Neuronal stem cell (in vitro differentiated cells): ENCODE results near the gene CNPY1.
A peak's percentile ranks its signal among the peaks of the same experiment; 100 is the strongest.
"Not testable (repeated sequence)": the region's sequence is repeated elsewhere in the genome, so short reads cannot be mapped to it uniquely, and the experiment has no call there.

ENCODE experiments used
- DNase-seq: peaks from one replicate; pipeline ENCODE4 v3.0.0-alpha.2; 2013; ENCODE audit warnings: low spot score
- H2AFZ ChIP-seq: one replicate; pipeline ENCODE4 v1.6.1; 2013; ENCODE audit warnings: mild to moderate bottlenecking, low read length, inconsistent platforms
- H2AK5ac ChIP-seq: 2 replicates; pipeline ENCODE4 v1.6.1; 2013; ENCODE audit warnings: low read depth, mild to moderate bottlenecking, inconsistent platforms, low read length, moderate library complexity, mixed read lengths
- H2BK120ac ChIP-seq: 2 replicates; pipeline ENCODE4 v1.6.1; 2013; ENCODE audit warnings: low read depth, mild to moderate bottlenecking, inconsistent platforms, low read length, moderate library complexity, mixed read lengths
- H2BK12ac ChIP-seq: one replicate; pipeline ENCODE4 v1.6.1; 2013; ENCODE audit warnings: low read length, inconsistent platforms
- H2BK15ac ChIP-seq: 2 replicates; pipeline ENCODE4 v1.6.1; 2013; ENCODE audit warnings: mild to moderate bottlenecking, low read length, inconsistent platforms, mixed read lengths
- H2BK5ac ChIP-seq: one replicate; pipeline ENCODE4 v1.6.1; 2013; ENCODE audit warnings: inconsistent platforms, mild to moderate bottlenecking, low read length, moderate library complexity
- H3K14ac ChIP-seq: one replicate; pipeline ENCODE4 v1.6.1; 2013; ENCODE audit warnings: low read length, inconsistent platforms
- H3K18ac ChIP-seq: 2 replicates; pipeline ENCODE4 v1.6.1; 2013; ENCODE audit warnings: low read length, inconsistent platforms
- H3K23ac ChIP-seq: 2 replicates; pipeline ENCODE4 v1.6.1; 2013; ENCODE audit warnings: low read depth, mild to moderate bottlenecking, mixed read lengths, low read length, inconsistent platforms; ENCODE audit not compliant: poor library complexity
- H3K27ac ChIP-seq: replicated peaks from 3 replicates; pipeline ENCODE4 v1.5.1; 2013; ENCODE audit warnings: low read length, inconsistent platforms
- H3K27me3 ChIP-seq, 3 experiments: 2 replicates each; pipeline ENCODE4 v1.6.1; 2013; ENCODE audit warnings: low read length in 3 of 3, mild to moderate bottlenecking in 2 of 3, inconsistent platforms in 1 of 3, low read depth in 1 of 3, mixed read lengths in 1 of 3, moderate library complexity in 1 of 3; ENCODE audit not compliant: control insufficient read depth in 3 of 3, insufficient read depth in 3 of 3
- H3K36me3 ChIP-seq, 2 donors: replicated peaks in 1 of 2; 2 replicates each; pipeline ENCODE4 v1.6.1; 2013; ENCODE audit warnings: low read length in 2 of 2; ENCODE audit not compliant: control insufficient read depth in 2 of 2, insufficient read depth in 2 of 2
- H3K4ac ChIP-seq: 2 replicates; pipeline ENCODE4 v1.6.1; 2013; ENCODE audit warnings: inconsistent platforms, mild to moderate bottlenecking, low read length, moderate library complexity
- H3K4me1 ChIP-seq, 2 donors: 1 replicate in 1 of 2; 2 replicates in 1 of 2; pipeline ENCODE4 v1.6.1; 2013; ENCODE audit warnings: low read length in 2 of 2, low read depth in 1 of 2; ENCODE audit not compliant: control insufficient read depth in 2 of 2, insufficient read depth in 1 of 2
- H3K4me2 ChIP-seq: one replicate; pipeline ENCODE4 v1.6.1; 2013; ENCODE audit warnings: mild to moderate bottlenecking, low read length, inconsistent platforms; ENCODE audit not compliant: insufficient read depth, poor library complexity, severe bottlenecking
- H3K4me3 ChIP-seq, 2 donors: 2 replicates each; pipeline ENCODE4 v1.5.1; 2013; ENCODE audit warnings: low read length in 2 of 2, mild to moderate bottlenecking in 2 of 2, inconsistent platforms in 1 of 2, moderate library complexity in 1 of 2
- H3K79me1 ChIP-seq: one replicate; pipeline ENCODE4 v1.6.1; 2013; ENCODE audit warnings: low read depth, mild to moderate bottlenecking, inconsistent platforms, low read length, moderate library complexity
- H3K9ac ChIP-seq: one replicate; pipeline ENCODE4 v1.6.1; 2013; ENCODE audit warnings: mild to moderate bottlenecking, low read depth, low read length, inconsistent platforms; ENCODE audit not compliant: poor library complexity
- H3K9me3 ChIP-seq, 2 donors: replicated peaks in 1 of 2; 2 replicates each; pipeline versions ENCODE3 to v1.6.1; 2013; ENCODE audit warnings: low read length in 2 of 2, mild to moderate bottlenecking in 2 of 2, inconsistent platforms in 1 of 2, low read depth in 1 of 2, mixed read lengths in 1 of 2, moderate library complexity in 1 of 2; ENCODE audit not compliant: control insufficient read depth in 2 of 2, insufficient read depth in 1 of 2
- H4K8ac ChIP-seq: one replicate; pipeline ENCODE4 v1.6.1; 2013; ENCODE audit warnings: low read depth, mild to moderate bottlenecking, inconsistent platforms, low read length, moderate library complexity
- H4K91ac ChIP-seq: one replicate; pipeline ENCODE4 v1.6.1; 2013; ENCODE audit warnings: low read length, low read depth, mild to moderate bottlenecking, inconsistent platforms; ENCODE audit not compliant: poor library complexity
- WGBS, 2 donors: extraction: QIAGEN DNeasy Blood & Tissue Kit; methylation state at CpG; one replicate each; pipeline ENCODE4 v1.1.7; 2013; ENCODE audit warnings: missing lambda C conversion rate in 2 of 2, mixed read lengths in 1 of 2; ENCODE audit not compliant: insufficient read length in 2 of 2, insufficient replicate concordance in 1 of 2; ENCODE audit errors: extremely low coverage in 2 of 2; 5-methylcytosine and 5-hydroxymethylcytosine counted together

Gene CNPY1

GRCh38 chr7:155520114-155520513 is 26.2 kb downstream of the CNPY1 start:
- H3K27ac ChIP-seq = no peak overlapping the region
- H4K8ac ChIP-seq = no peak overlapping the region
- H3K4ac ChIP-seq = no peak overlapping the region
- no peaks in the 10 kb centered on the region for H3K79me1 ChIP-seq
- peaks cover 0 to 16% of the 10 kb centered on the region in 2 donors for H3K36me3 ChIP-seq
- peaks cover 0 to 12% of the 10 kb centered on the region in 2 donors for H3K4me1 ChIP-seq
- no peak overlapping the region for H2BK12ac ChIP-seq
- no peak overlapping the region for H2BK15ac ChIP-seq
- H3K4me2 ChIP-seq = no peak overlapping the region
- no peak overlapping the region for H2AFZ ChIP-seq
- no CpG with 5 or more reads among the region's 7 CpGs for WGBS, 2 donors
- H3K27me3 ChIP-seq = peaks cover 0 to 34% (median 2%) of the 10 kb centered on the region in 3 experiments
- no peak overlapping the region for H2AK5ac ChIP-seq
- no peak overlapping the region for H2BK5ac ChIP-seq
- H3K23ac ChIP-seq = no peak overlapping the region
- H3K9me3 ChIP-seq = peaks cover 0 to 19% of the 10 kb centered on the region in 2 donors
- H3K4me3 ChIP-seq = no peak overlapping the region
- no peak overlapping the region for H3K14ac ChIP-seq
- no peak for DNase-seq
- no peak overlapping the region for H2BK120ac ChIP-seq
- H4K91ac ChIP-seq = no peak overlapping the region
- H3K18ac ChIP-seq = no peak overlapping the region
- no peak overlapping the region for H3K9ac ChIP-seq

- not testable (repeated sequence) for H3K18ac ChIP-seq, H3K23ac ChIP-seq, H2BK120ac ChIP-seq, DNase-seq, H2BK12ac ChIP-seq, H2BK15ac ChIP-seq, H3K4me3 ChIP-seq, H3K4ac ChIP-seq, H3K79me1 ChIP-seq, H3K14ac ChIP-seq, H3K9ac ChIP-seq, H4K8ac ChIP-seq, H2BK5ac ChIP-seq, H2AK5ac ChIP-seq, H3K4me2 ChIP-seq, H3K27ac ChIP-seq, H2AFZ ChIP-seq, H4K91ac ChIP-seq
- H3K9me3 ChIP-seq = peaks cover 0 to 15% of the 10 kb centered on the region in 2 donors
- no CpG with 5 or more reads among the region's 3 CpGs for WGBS, 2 donors
- peaks cover 0 to 12% of the 10 kb centered on the region in 2 donors for H3K4me1 ChIP-seq
- H3K36me3 ChIP-seq = peaks cover 0 to 20% of the 10 kb centered on the region in 2 donors
- H3K27me3 ChIP-seq = peaks cover 0 to 38% (median 2%) of the 10 kb centered on the region in 3 experiments
These were observed 27.0 kb downstream of the CNPY1 start for GRCh38 chr7:155519358-155519757.

- no peak overlapping the region for H2BK120ac ChIP-seq
- peaks cover 0 to 38% (median 2%) of the 10 kb centered on the region in 3 experiments for H3K27me3 ChIP-seq
- peaks cover 0 to 15% of the 10 kb centered on the region in 2 donors for H3K9me3 ChIP-seq
- H2BK12ac ChIP-seq = no peak overlapping the region
- H3K79me1 ChIP-seq = no peaks in the 10 kb centered on the region
- no peak overlapping the region for H3K27ac ChIP-seq
- no peak overlapping the region for H3K9ac ChIP-seq
- no peak overlapping the region for H2BK5ac ChIP-seq
- H3K18ac ChIP-seq = no peak overlapping the region
- no CpG with 5 or more reads among the region's 7 CpGs for WGBS, 2 donors
- H2AFZ ChIP-seq = no peak overlapping the region
- H2BK15ac ChIP-seq = no peak overlapping the region
- peaks cover 0 to 28% of the 10 kb centered on the region in 2 donors for H3K36me3 ChIP-seq
- H3K4me1 ChIP-seq = peaks cover 0 to 11% of the 10 kb centered on the region in 2 donors
- no peak overlapping the region for H3K4ac ChIP-seq
- no peak overlapping the region for H4K8ac ChIP-seq
- H3K14ac ChIP-seq = no peak overlapping the region
- no peak overlapping the region for H3K4me3 ChIP-seq
- no peak for DNase-seq
- no peak overlapping the region for H3K23ac ChIP-seq
- H3K4me2 ChIP-seq = no peak overlapping the region
- H2AK5ac ChIP-seq = no peak overlapping the region
- H4K91ac ChIP-seq = no peak overlapping the region
These were observed 27.7 kb downstream of the CNPY1 start for GRCh38 chr7:155518633-155519032.

- peaks cover 0 to 40% (median 2%) of the 10 kb centered on the region in 3 experiments for H3K27me3 ChIP-seq
These were observed 28.4 kb downstream of the CNPY1 start for GRCh38 chr7:155517969-155518368.

More at GRCh38 chr7:155517969-155518368, 28.4 kb downstream of the CNPY1 start:
- H3K9ac ChIP-seq = peak overlapping the region; percentile 25
- peaks cover 0 to 28% of the 10 kb centered on the region in 2 donors for H3K36me3 ChIP-seq
- no peak overlapping the region for H3K23ac ChIP-seq
- no peak for DNase-seq
- WGBS, 2 donors = no CpG with 5 or more reads among the region's 5 CpGs
- H3K4me2 ChIP-seq = no peak overlapping the region
- H4K8ac ChIP-seq = no peak overlapping the region
- no peak overlapping the region for H2BK120ac ChIP-seq
- peaks cover 0 to 15% of the 10 kb centered on the region in 2 donors for H3K9me3 ChIP-seq
- H2AK5ac ChIP-seq = no peak overlapping the region
- no peak overlapping the region for H4K91ac ChIP-seq
- no peak overlapping the region for H3K4me3 ChIP-seq
- no peak overlapping the region for H2BK12ac ChIP-seq
- no peaks in the 10 kb centered on the region for H3K79me1 ChIP-seq
- peaks cover 0 to 4% of the 10 kb centered on the region in 2 donors for H3K4me1 ChIP-seq
- H3K18ac ChIP-seq = no peak overlapping the region
- no peak overlapping the region for H3K14ac ChIP-seq
- no peak overlapping the region for H2BK15ac ChIP-seq
- H3K4ac ChIP-seq = no peak overlapping the region
- no peak overlapping the region for H2AFZ ChIP-seq
- no peak overlapping the region for H3K27ac ChIP-seq
- H2BK5ac ChIP-seq = no peak overlapping the region
